HFF-Myc (cell line): ENCODE results near the gene LRRC42.

Experiments
- DNase-seq: peaks from one replicate; pipeline ENCODE4 v3.0.0-alpha.2; 2011; ENCODE audit warnings: low read depth; ENCODE audit errors: extremely low read depth
- H3K4me3 ChIP-seq: replicated peaks from 2 replicates; pipeline ENCODE4 v1.5.1; 2011; ENCODE audit warnings: low read depth, mild to moderate bottlenecking, control low read depth, low read length
- CTCF ChIP-seq: IDR thresholded peaks from 2 replicates; pipeline ENCODE4 v1.5.1; 2012; ENCODE audit warnings: mild to moderate bottlenecking, low read depth, low read length, control low read depth; ENCODE audit errors: missing control alignments

The LRRC42 gene

GRCh38 chr1:53946252-53947171 is at the start of gene LRRC42:
Gene LRRC42, plus strand, starts transcription at chr1:53946350. Its CDS starts 5,650 bp downstream, at chr1:53952000.
- H3K4me3 ChIP-seq: peak within 1 kb of the TSS; percentile 79
- no peak for DNase-seq
- no peak for TF ChIP-seq CTCF

GRCh38 chr1:53896635-53897229 is 49.4 kb upstream of the LRRC42 start:
- peak; percentile 88 for DNase-seq
- TF ChIP-seq CTCF: no peak
- H3K4me3 ChIP-seq: no peak overlapping the region

- H3K4me3 ChIP-seq: no peak overlapping the region
- no peak for DNase-seq
- no peak for TF ChIP-seq CTCF
These were observed 46.9 kb upstream of the LRRC42 start for GRCh38 chr1:53899206-53899628.

GRCh38 chr1:53899708-53900107 is 46.4 kb upstream of the LRRC42 start:
- no peak overlapping the region for H3K4me3 ChIP-seq
- no peak for TF ChIP-seq CTCF
- no peak for DNase-seq

GRCh38 chr1:53902235-53903138 is 43.7 kb upstream of the LRRC42 start:
- no peak for TF ChIP-seq CTCF
- no peak overlapping the region for H3K4me3 ChIP-seq
- DNase-seq: no peak

- no peak overlapping the region for H3K4me3 ChIP-seq
- TF ChIP-seq CTCF: no peak
- no peak for DNase-seq
These were observed 40.6 kb upstream of the LRRC42 start for GRCh38 chr1:53905509-53905908.
